ENCODE results near the gene CMTM4. TPM values are rescaled to one million over a fixed set of nuclear protein-coding genes. Genes with fewer than 3 reads are reported as not detected.

Gene CMTM4
- total and polyA plus RNA-seq, 2 of the 8 experiments (the other 6 are each of a cell fraction or from before 2014, with no cell fraction given): 35.3 to 51.7 TPM

- ChIA-PET CTCF (ENCODE audit: partially characterized antibody) (interaction anchor here (0.6 to 2.3 kb wide), 9 partner anchors 8 to 253 kb away, joined by 3 to 11 read pairs (median 4); no protein-coding TSS in a partner anchor), POLR2A (ENCODE audit: partially characterized antibody) (interaction anchor here (0.9 kb wide), 1 partner anchor 11 kb away, joined by 5 read pairs; no protein-coding TSS in a partner anchor)
- Histone ChIP-seq H3K27ac (ENCODE audit: low read depth, low read length) (no peak overlapping the region), H3K4me1 (replicated peaks in 1 of 4; ENCODE audit: control insufficient read depth in 3 of 4, insufficient read depth in 4 of 4, low read length in 3 of 4) (no peaks in the 10 kb centered on the region), H2BK15ac (ENCODE audit: low read length) (no peak overlapping the region), H2BK12ac (ENCODE audit: low read depth, low read length) (no peak overlapping the region), H3K4me2 (ENCODE audit: insufficient read depth in 1 of 2, low read depth in 2 of 2, low read length in 2 of 2) (no peak overlapping the region), H3K23ac (ENCODE audit: insufficient read length) (no peak overlapping the region), H2BK120ac (replicated peaks; ENCODE audit: low read depth, low read length) (no peak overlapping the region), H4K8ac (ENCODE audit: extremely low read depth, insufficient read depth, low read length) (no peak overlapping the region), H4K20me1 (replicated peaks in 1 of 2; ENCODE audit: control insufficient read depth in 1 of 2, insufficient read depth in 2 of 2, low read length in 2 of 2) (peaks cover 2 to 7% of the 10 kb centered on the region in 2 experiments), H3K9ac (replicated peaks in 1 of 4; ENCODE audit: extremely low read depth in 1 of 4, low read depth in 3 of 4, low read length in 3 of 4) (no peak overlapping the region), H2AK5ac (ENCODE audit: low read depth, low read length) (no peak overlapping the region), H3K14ac (ENCODE audit: insufficient read length) (no peak overlapping the region), H3K36me3 (ENCODE audit: control insufficient read depth in 2 of 4, insufficient read depth in 4 of 4, low read length in 3 of 4) (no peaks in the 10 kb centered on the region), H2BK5ac (ENCODE audit: low read depth, low read length) (no peak overlapping the region), H3K9me3 (ENCODE audit: insufficient read depth in 2 of 2, low read depth in 1 of 2, low read length in 1 of 2) (no peaks in the 10 kb centered on the region), H3K56ac (replicated peaks; ENCODE audit: insufficient read length, low read depth, low read length) (no peak overlapping the region), H2AFZ (ENCODE audit: low read length) (no peak overlapping the region), H2BK20ac (ENCODE audit: low read length) (no peak overlapping the region), H3K4me3 (ENCODE audit: extremely low read depth in 1 of 4, insufficient read depth in 2 of 4, low read depth in 3 of 4, low read length in 4 of 4) (no peak overlapping the region), H3K79me1 (ENCODE audit: low read depth, low read length) (peaks cover 4% of the 10 kb centered on the region; the same call in 1 of the 2 replicates), H3K4ac (replicated peaks; ENCODE audit: insufficient read length, low read depth, low read length) (no peak overlapping the region), H4K5ac (ENCODE audit: insufficient read length, low read depth, low read length) (no peak overlapping the region), H4K91ac (replicated peaks; ENCODE audit: insufficient read length, low read length) (no peak overlapping the region), H3K27me3 (replicated peaks in 1 of 4; ENCODE audit: control insufficient read depth in 3 of 4, extremely low read depth in 1 of 4, insufficient read depth in 3 of 4, low read length in 3 of 4) (no peaks in the 10 kb centered on the region), H3K23me2 (ENCODE audit: low read depth, low read length) (no peaks in the 10 kb centered on the region; the same call in 1 of the 2 replicates), H3K18ac (ENCODE audit: extremely low read depth, low read length) (no peak overlapping the region), H3K79me2 (ENCODE audit: control insufficient read depth in 1 of 2, insufficient read depth in 2 of 2, low read length in 2 of 2) (peaks cover 0 to 25% of the 10 kb centered on the region in 2 experiments; a peak in 2 of 4 replicates)
- DNase-seq (ENCODE audit: low read depth in 1 of 2, low spot score in 2 of 2) (no peak), FAIRE-seq (no peak)
- WGBS, 2 experiments (ENCODE audit: extremely low coverage in 1 of 2, insufficient coverage in 1 of 2, insufficient read length in 1 of 2, insufficient replicate concordance in 2 of 2, low coverage in 1 of 2, low lambda C conversion rate in 2 of 2, missing lambda C conversion rate in 1 of 2): 90% methylated on average over 5 of the region's 5 CpGs; no CpG with 5 or more reads in 1 of the 2 experiments
- TF ChIP-seq YY1 (IDR thresholded peaks at IDR 0.05; ENCODE audit: low read depth, low read length) (no peak), CHD1 (IDR thresholded peaks at IDR 0.05; ENCODE audit: low read depth, low read length) (no peak), RNF2 (IDR thresholded peaks at IDR 0.05; ENCODE audit: borderline replicate concordance, low read depth, low read length, missing control alignments, poor library complexity, severe bottlenecking) (no peak), CEBPB (IDR thresholded peaks at IDR 0.05; ENCODE audit: low read depth, low read length) (no peak), ATF3 (IDR thresholded peaks at IDR 0.05; ENCODE audit: insufficient read depth, low read depth, low read length) (no peak), CTCF (IDR thresholded peaks at IDR 0.05; ENCODE audit: control extremely low read depth in 1 of 3, insufficient read depth in 1 of 3, low read depth in 1 of 3, low read length in 3 of 3) (no peak), NANOG (IDR thresholded peaks at IDR 0.05; ENCODE audit: insufficient read depth, low read depth, low read length, poor library complexity, severe bottlenecking) (no peak), MAX (IDR thresholded peaks at IDR 0.05) (no peak), BACH1 (IDR thresholded peaks at IDR 0.05; ENCODE audit: low read length) (no peak), CREB1 (IDR thresholded peaks at IDR 0.05) (no peak), POLR2A (IDR thresholded peaks at IDR 0.05; ENCODE audit: control extremely low read depth in 1 of 2, low read depth in 2 of 2, low read length in 2 of 2) (no peak), ASH2L (IDR thresholded peaks at IDR 0.05; ENCODE audit: low read length) (no peak)
Measured at GRCh38 chr16:66658860-66659190, 37.7 kb downstream of the CMTM4 start.

Data from H1 (cell line).